HEK293T (cell line): ENCODE measurements around the gene ANKRD44.

Source experiments
- ARNT ChIP-seq: fragments of 450-650 bp; IDR thresholded peaks from 2 replicates; pipeline ENCODE4 v1.6.1; 2017; ENCODE audit warnings: mild to moderate bottlenecking
- BHLHE40 ChIP-seq: fragments of 450-650 bp; IDR thresholded peaks from 2 replicates; pipeline ENCODE4 v1.6.1; 2016; ENCODE audit warnings: mild to moderate bottlenecking, moderate library complexity, borderline replicate concordance
- CTBP1 ChIP-seq: fragments of 450-650 bp; IDR thresholded peaks from 2 replicates; pipeline ENCODE4 v1.6.1; 2016; ENCODE audit warnings: borderline replicate concordance
- ELF4 ChIP-seq: fragments of 450-650 bp; IDR thresholded peaks from 2 replicates; pipeline ENCODE4 v1.6.1; 2017; ENCODE audit warnings: antibody characterized with exemption
- FOXA1 ChIP-seq: fragments of 450-650 bp; IDR thresholded peaks from 2 replicates; pipeline ENCODE4 v1.6.1; 2016; ENCODE audit warnings: mild to moderate bottlenecking
- FOXK2 ChIP-seq: fragments of 450-650 bp; IDR thresholded peaks from 2 replicates; pipeline ENCODE4 v1.6.1; 2016; ENCODE audit warnings: mild to moderate bottlenecking
- HDGF ChIP-seq: fragments of 450-650 bp; IDR thresholded peaks from 2 replicates; pipeline ENCODE4 v1.6.1; 2017; ENCODE audit warnings: antibody characterized with exemption, borderline replicate concordance
- LEF1 ChIP-seq: fragments of 450-650 bp; IDR thresholded peaks from 2 replicates; pipeline ENCODE4 v1.6.1; 2017; ENCODE audit warnings: mild to moderate bottlenecking, borderline replicate concordance
- PKNOX1 ChIP-seq: fragments of 450-650 bp; IDR thresholded peaks from 2 replicates; pipeline ENCODE4 v1.6.1; 2016
- SP1 ChIP-seq: fragments of 450-650 bp; IDR thresholded peaks from 2 replicates; pipeline ENCODE4 v1.6.1; 2017
- SUZ12 ChIP-seq: fragments of 450-650 bp; IDR thresholded peaks from 2 replicates; pipeline ENCODE4 v1.6.1; 2016; ENCODE audit warnings: mild to moderate bottlenecking

- TF ChIP-seq ARNT (no peak), FOXK2 (no peak), ELF4 (no peak), SP1 (no peak), FOXA1 (no peak), SUZ12 (no peak), PKNOX1 (no peak), BHLHE40 (no peak), LEF1 (no peak), HDGF (no peak), CTBP1 (no peak)
These were observed 59.0 kb downstream of the ANKRD44 start for GRCh38 chr2:197251576-197251975.
